H1 (cell line): ENCODE data around the gene RHOT1. TPM values are rescaled to one million over a fixed set of nuclear protein-coding genes. Genes with fewer than 3 reads are reported as not detected.

Experiments
- CBX8 ChIP-seq: fragments of 300-800, 300-1000 bp; sonication (generic); IDR thresholded peaks from 2 replicates; pipeline ENCODE4 v1.7.1; 2016; ENCODE audit warnings: low read depth, low read length, borderline replicate concordance
- HDAC6 ChIP-seq: IDR thresholded peaks from one replicate; pipeline ENCODE4 v1.7.1; 2012; ENCODE audit warnings: low read depth, mild to moderate bottlenecking, inconsistent platforms, low read length, moderate library complexity
- POLR2AphosphoS5 ChIP-seq: IDR thresholded peaks from 2 replicates; pipeline ENCODE4 v1.6.1; 2011; ENCODE audit warnings: low read depth, low read length
- polyA plus RNA-seq, 7 experiments: library from polyadenylated mRNA; depleted of rRNA in 3 of 7; stranded (reverse) in 5 of 7; unstranded in 2 of 7; fragments of >200 nt in 5 of 7; fragments of 200-250 nt in 2 of 7; gene quantifications; 1 replicate in 5 of 7; 2 replicates in 1 of 7; 4 replicates in 1 of 7; pipeline versions ENCODE4 v1.2.1 to v1.2.3, GENCODE V29; 2011 to 2013; ENCODE audit warnings: missing spikeins in 2 of 7, mixed read lengths in 2 of 7
- total RNA-seq: library from RNA; stranded (reverse); fragmentation: NEBNext Ultra II Directional; extraction: Animal tissue kit (Norgen Biotek cat#: 25700); gene quantifications from 2 replicates; pipeline ENCODE4 v1.2.1, GENCODE V29; 2021
- TF ChIP-seq, protein P1 (sequence below): fragments of 300-600 bp; sonication (generic); IDR thresholded peaks from 2 replicates; pipeline ENCODE4 v1.7.1; 2012; ENCODE audit warnings: low read length, moderate library complexity, mild to moderate bottlenecking, inconsistent platforms; ENCODE audit not compliant: insufficient replicate concordance
- TF ChIP-seq, protein P2 (sequence below): IDR thresholded peaks from 2 replicates; pipeline ENCODE4 v1.6.1; 2012; ENCODE audit warnings: inconsistent platforms

Gene RHOT1
- total and polyA plus RNA-seq, 2 of the 8 experiments (the other 6 are each of a cell fraction or from before 2014, with no cell fraction given) = 34.2 to 38.2 TPM

DNA sequence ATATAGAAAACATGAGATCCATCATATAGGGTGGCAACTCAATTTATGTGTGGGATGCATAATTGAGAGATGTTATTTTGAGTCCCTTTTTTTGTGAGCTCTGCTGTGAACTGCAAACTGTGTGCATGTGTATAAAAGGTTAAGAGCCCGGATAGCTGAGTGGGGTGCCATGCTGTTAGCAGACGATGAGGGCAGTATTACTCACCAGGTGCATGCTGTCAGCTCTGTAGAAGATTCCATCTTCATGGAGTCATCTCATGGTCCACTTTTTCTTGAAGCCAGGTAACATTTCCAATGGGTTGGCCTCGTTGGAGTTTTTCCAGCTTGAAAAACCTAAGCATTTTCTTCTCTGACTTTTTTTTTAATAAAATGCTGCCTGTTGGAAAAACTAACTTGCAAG is 80.3 kb downstream of the RHOT1 start (continued):
- TF ChIP-seq, protein P1, sequence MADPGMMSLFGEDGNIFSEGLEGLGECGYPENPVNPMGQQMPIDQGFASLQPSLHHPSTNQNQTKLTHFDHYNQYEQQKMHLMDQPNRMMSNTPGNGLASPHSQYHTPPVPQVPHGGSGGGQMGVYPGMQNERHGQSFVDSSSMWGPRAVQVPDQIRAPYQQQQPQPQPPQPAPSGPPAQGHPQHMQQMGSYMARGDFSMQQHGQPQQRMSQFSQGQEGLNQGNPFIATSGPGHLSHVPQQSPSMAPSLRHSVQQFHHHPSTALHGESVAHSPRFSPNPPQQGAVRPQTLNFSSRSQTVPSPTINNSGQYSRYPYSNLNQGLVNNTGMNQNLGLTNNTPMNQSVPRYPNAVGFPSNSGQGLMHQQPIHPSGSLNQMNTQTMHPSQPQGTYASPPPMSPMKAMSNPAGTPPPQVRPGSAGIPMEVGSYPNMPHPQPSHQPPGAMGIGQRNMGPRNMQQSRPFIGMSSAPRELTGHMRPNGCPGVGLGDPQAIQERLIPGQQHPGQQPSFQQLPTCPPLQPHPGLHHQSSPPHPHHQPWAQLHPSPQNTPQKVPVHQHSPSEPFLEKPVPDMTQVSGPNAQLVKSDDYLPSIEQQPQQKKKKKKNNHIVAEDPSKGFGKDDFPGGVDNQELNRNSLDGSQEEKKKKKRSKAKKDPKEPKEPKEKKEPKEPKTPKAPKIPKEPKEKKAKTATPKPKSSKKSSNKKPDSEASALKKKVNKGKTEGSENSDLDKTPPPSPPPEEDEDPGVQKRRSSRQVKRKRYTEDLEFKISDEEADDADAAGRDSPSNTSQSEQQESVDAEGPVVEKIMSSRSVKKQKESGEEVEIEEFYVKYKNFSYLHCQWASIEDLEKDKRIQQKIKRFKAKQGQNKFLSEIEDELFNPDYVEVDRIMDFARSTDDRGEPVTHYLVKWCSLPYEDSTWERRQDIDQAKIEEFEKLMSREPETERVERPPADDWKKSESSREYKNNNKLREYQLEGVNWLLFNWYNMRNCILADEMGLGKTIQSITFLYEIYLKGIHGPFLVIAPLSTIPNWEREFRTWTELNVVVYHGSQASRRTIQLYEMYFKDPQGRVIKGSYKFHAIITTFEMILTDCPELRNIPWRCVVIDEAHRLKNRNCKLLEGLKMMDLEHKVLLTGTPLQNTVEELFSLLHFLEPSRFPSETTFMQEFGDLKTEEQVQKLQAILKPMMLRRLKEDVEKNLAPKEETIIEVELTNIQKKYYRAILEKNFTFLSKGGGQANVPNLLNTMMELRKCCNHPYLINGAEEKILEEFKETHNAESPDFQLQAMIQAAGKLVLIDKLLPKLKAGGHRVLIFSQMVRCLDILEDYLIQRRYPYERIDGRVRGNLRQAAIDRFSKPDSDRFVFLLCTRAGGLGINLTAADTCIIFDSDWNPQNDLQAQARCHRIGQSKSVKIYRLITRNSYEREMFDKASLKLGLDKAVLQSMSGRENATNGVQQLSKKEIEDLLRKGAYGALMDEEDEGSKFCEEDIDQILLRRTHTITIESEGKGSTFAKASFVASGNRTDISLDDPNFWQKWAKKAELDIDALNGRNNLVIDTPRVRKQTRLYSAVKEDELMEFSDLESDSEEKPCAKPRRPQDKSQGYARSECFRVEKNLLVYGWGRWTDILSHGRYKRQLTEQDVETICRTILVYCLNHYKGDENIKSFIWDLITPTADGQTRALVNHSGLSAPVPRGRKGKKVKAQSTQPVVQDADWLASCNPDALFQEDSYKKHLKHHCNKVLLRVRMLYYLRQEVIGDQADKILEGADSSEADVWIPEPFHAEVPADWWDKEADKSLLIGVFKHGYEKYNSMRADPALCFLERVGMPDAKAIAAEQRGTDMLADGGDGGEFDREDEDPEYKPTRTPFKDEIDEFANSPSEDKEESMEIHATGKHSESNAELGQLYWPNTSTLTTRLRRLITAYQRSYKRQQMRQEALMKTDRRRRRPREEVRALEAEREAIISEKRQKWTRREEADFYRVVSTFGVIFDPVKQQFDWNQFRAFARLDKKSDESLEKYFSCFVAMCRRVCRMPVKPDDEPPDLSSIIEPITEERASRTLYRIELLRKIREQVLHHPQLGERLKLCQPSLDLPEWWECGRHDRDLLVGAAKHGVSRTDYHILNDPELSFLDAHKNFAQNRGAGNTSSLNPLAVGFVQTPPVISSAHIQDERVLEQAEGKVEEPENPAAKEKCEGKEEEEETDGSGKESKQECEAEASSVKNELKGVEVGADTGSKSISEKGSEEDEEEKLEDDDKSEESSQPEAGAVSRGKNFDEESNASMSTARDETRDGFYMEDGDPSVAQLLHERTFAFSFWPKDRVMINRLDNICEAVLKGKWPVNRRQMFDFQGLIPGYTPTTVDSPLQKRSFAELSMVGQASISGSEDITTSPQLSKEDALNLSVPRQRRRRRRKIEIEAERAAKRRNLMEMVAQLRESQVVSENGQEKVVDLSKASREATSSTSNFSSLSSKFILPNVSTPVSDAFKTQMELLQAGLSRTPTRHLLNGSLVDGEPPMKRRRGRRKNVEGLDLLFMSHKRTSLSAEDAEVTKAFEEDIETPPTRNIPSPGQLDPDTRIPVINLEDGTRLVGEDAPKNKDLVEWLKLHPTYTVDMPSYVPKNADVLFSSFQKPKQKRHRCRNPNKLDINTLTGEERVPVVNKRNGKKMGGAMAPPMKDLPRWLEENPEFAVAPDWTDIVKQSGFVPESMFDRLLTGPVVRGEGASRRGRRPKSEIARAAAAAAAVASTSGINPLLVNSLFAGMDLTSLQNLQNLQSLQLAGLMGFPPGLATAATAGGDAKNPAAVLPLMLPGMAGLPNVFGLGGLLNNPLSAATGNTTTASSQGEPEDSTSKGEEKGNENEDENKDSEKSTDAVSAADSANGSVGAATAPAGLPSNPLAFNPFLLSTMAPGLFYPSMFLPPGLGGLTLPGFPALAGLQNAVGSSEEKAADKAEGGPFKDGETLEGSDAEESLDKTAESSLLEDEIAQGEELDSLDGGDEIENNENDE = no peak
- TF ChIP-seq HDAC6 = no peak
- no peak for TF ChIP-seq POLR2AphosphoS5
- TF ChIP-seq, protein P2, sequence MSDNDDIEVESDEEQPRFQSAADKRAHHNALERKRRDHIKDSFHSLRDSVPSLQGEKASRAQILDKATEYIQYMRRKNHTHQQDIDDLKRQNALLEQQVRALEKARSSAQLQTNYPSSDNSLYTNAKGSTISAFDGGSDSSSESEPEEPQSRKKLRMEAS = no peak
- no peak for TF ChIP-seq CBX8
